Measurements from ENCODE around the gene CSNK2A2.

- TF ChIP-seq CTCF (IDR thresholded peaks at IDR 0.05; ENCODE audit: insufficient read depth, low read depth, low read length) = no peak
- no peak for TF ChIP-seq EZH2 (IDR thresholded peaks at IDR 0.05; ENCODE audit: insufficient read depth, low read length)
Measured at GRCh38 chr16:58211846-58212245, 13.9 kb upstream of the CSNK2A2 start.

Measured in astrocyte (in vitro differentiated cells and primary cell).